K562 (cell line): ENCODE data around the gene MDC1. TPM values are rescaled to one million over a fixed set of nuclear protein-coding genes. Genes with fewer than 3 reads are reported as not detected.

Source experiments
- ARHGAP35 ChIP-seq: fragments of 450-650 bp; IDR thresholded peaks from 2 replicates; pipeline ENCODE4 v1.6.1; 2018; ENCODE audit not compliant: partially characterized antibody
- BRF1 ChIP-seq: IDR thresholded peaks from 3 replicates; pipeline ENCODE4 v1.6.1; 2011; ENCODE audit warnings: borderline replicate concordance, mild to moderate bottlenecking; ENCODE audit not compliant: insufficient read length; ENCODE audit errors: extremely low read depth
- CHD7 ChIP-seq: fragments of 200-600 bp; sonication (generic); IDR thresholded peaks from one replicate; pipeline ENCODE4 v1.6.1; 2012; ENCODE audit warnings: mild to moderate bottlenecking, low read depth, low read length, inconsistent platforms
- RREB1 ChIP-seq: fragments of 250-450 bp; sonication (Bioruptor Pico); IDR thresholded peaks from 2 replicates; pipeline ENCODE4 v1.4.0; 2020
- TBL1XR1 ChIP-seq, 2 experiments: IDR thresholded peaks; 2 replicates each; pipeline ENCODE4 v1.6.1; 2012; ENCODE audit warnings: improper control_type of control experiment in 2 of 2, low read length in 2 of 2, mild to moderate bottlenecking in 1 of 2
- TCF7 ChIP-seq: sonication (generic); IDR thresholded peaks from 2 replicates; pipeline ENCODE4 v1.6.1; 2016; ENCODE audit warnings: antibody characterized with exemption, borderline replicate concordance
- XRCC5 ChIP-seq: fragments of 200-400 bp; formaldehyde crosslinking; IDR thresholded peaks from 2 replicates; pipeline ENCODE4 v1.6.1; 2017; ENCODE audit warnings: low read depth, mild to moderate bottlenecking, low read length
- polyA plus RNA-seq, 8 experiments: library from polyadenylated mRNA; depleted of rRNA in 4 of 8; stranded (reverse) in 5 of 8; unstranded in 3 of 8; fragments of >200 nt; fragmentation: Nextera tagmentation in 2 of 8; fragmentation: Illumina TruSeq in 1 of 8; extraction: Ambion mirVana in 2 of 8; extraction: Trizol in 1 of 8; gene quantifications; 2 replicates each; pipeline versions ENCODE4 v1.2.1 to v1.2.3, GENCODE V29; 2011 to 2014; ENCODE audit warnings: inconsistent platforms in 1 of 8, missing spikeins in 1 of 8
- total RNA-seq, 7 experiments: library from RNA; depleted of rRNA in 6 of 7; stranded (reverse); fragments of >200 nt in 6 of 7; fragmentation: Illumina TruSeq in 2 of 7; extraction: Trizol in 2 of 7; gene quantifications; 2 replicates each; pipeline versions ENCODE4 v1.2.1 to v1.2.3, GENCODE V29; 2011 to 2021; ENCODE audit warnings: low replicate concordance in 1 of 7

Gene MDC1
- total and polyA plus RNA-seq, 9 of the 15 experiments (the other 6 are each of a cell fraction or from before 2014, with no cell fraction given) = 8.2 to 114 (median 20.0) TPM

GRCh38 chr6:30685157-30686008 is 31.7 kb downstream of the MDC1 start (continued):
- TF ChIP-seq CHD7 = no peak
- no peak for TF ChIP-seq TBL1XR1 (IDR thresholded peaks at IDR 0.05; ENCODE audit: low read length in 2 of 2)
- peak; percentile 12; the same call in 1 of the 2 replicates for TF ChIP-seq RREB1 (CRISPR knock-in tag)
- TF ChIP-seq XRCC5 = no peak
- no peak for TF ChIP-seq ARHGAP35
- TF ChIP-seq TCF7 = no peak
- TF ChIP-seq BRF1 = no peak
